Activated gamma-delta T cell treated with Interleukin-2 at 50 U/mL for 16 hours (primary cell): ENCODE measurements around the gene CDS2.
"Not testable (repeated sequence)": the region's sequence is repeated elsewhere in the genome, so short reads cannot be mapped to it uniquely, and the experiment has no call there.

Source experiments
- DNase-seq: peaks from one replicate; pipeline ENCODE4 v3.0.0-alpha.2; 2020

The CDS2 gene

DNA sequence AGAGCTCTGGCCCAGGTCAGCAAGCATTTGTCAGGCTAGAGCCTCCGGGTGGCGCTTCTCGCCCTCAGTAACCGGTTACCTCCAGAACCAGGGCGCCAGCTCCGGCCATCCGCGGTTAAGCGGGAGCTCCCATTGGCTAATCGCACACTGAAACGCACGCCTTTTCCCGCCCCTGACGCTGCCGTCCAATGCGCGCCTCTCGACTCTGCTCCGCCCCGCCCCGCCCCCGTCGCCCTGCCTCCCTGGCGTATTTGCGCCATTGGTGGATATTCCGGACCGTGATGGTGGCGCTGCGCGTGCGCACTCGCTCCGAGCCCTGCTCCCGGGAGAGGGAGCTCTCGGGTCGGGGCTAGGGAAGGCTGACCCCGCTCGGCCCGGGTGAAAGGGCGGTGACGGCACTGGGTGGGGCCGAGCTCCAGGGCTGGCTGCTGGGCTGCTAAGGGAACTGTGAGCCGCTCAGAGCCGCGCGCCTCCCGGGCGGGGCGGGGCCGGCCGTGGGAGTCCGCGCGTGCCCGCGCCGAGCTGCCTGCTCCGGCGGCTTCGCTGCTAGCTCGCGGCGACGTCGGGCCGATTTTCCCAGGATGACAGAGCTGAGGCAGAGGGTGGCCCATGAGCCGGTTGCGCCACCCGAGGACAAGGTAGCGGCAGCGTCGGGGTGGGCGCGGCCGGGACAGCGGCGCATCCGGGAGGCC, at the start of gene CDS2:
TSS of gene CDS2 (plus strand) at position 497 of the 692 bp plus-strand sequence. CDS start at position 582, 85 bp downstream.
- peak; percentile 100 for DNase-seq

DNA sequence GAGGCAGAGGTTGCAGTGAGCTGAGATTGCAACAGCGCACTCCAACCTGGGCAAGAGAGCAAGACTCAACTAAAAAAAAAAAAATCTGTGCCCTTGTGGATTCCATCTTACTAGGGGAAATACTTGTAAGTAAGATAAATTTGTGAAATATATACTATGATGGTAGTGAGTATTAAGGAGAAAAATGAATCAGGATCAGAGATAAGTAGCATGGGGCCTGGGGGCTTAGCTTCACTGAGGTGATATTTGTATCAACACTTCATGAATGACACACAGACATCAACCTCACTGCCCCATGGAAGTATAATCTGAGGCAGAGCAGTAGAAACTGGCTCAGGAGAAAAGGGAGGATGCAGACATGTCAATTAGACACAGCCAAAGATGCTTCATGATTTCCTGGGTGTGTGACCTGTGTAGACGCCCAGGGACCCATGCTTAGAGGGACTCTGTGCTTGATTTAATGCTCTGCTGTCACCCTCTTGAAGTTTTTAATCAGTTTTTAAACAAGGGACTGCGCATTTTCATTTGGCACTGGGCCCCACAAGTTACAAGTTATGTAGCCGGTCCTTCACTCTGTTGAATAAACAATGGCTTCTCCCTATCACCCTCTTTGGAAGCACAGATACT, 48.9 kb upstream of the CDS2 start:
- DNase-seq = peak; percentile 7

DNA sequence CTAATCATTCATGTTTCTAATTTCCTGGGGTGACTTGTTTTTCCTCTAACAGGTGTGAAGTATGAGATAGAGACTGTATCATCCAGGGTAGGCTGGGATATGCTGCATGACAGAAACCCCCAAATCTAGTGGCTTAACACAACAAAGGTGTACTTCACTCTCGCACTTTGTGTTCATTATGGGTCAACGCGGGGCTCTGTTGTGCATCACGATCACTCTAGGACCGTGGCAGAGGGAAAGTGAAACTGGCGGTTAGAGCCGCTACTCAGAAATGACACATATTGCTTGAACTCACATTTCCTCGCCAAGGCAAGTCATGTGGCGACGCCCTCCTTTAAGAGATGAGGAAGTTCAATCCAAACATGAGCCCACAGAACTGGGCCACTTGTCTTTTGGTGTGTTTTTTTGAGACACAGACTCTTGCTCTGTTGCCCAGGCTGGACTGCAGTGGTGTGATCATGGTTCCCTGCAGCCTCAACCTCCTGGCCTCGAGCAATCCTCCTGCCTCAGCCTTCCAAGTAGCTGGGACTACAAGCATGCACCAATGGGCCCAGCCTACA, 48.3 kb upstream of the CDS2 start:
- DNase-seq = peak; percentile 70

DNA sequence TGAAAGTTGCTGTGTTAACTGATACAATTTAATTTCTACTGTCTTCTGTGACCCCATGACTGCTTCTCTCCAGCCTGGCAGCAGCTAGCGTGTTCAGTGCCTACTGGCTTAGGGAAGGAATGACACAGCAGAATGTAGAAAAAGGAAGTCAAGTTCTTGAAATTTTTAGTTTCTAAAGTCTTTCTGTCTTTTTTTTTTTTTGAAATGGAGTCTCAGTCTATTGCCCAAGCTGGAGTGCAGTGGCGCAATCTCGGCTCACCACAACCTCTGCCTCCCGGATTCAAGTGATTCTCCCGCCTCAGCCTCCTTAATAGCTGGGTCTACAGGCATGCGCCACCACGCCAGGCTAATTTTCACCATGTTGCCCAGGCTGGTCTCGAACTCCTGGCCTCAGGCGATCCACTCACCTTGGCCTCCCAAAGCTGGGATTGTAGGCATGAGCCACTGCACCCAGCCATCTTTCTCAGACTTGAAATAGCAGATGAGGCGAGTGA, 46.4 kb upstream of the CDS2 start:
- DNase-seq = no peak

DNA sequence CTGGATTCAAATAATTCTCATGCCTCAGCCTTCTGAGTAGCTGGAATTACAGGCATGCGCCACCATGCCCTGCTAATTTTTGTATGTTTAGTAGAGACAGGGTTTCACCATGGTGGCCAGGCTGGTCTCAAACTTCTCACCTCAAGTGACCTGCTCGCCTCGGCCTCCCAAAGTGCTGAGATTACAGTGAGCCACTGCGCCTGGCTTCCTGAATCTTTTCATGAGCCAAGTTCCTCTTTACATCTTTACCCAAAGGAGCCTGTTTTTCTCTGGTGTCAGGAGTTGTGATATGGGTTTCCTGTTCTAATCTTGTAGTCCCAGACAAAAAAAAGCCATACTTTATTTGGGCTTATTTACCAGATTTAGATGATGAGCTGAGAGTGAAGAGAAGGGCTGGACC, 41.4 kb upstream of the CDS2 start:
- no peak for DNase-seq

DNA sequence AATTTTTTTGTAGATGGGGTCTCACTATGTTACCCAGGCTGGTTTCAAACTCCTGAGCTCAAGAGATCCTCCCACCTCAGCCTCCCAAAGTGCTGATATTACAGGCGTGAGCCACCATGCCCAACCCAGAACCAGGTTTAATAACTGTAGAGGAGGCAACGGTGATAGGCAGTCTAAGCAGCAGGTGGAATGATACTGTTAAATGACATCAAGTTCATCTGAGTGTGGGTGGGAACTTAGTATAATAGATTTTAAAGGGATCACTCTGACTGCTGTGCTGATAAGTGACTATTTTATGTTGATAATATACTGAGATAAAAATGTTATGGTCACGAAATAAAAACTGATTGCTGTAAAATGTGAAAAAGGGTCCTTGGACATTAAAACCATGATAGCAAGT, 38.1 kb upstream of the CDS2 start:
- DNase-seq = no peak

DNA sequence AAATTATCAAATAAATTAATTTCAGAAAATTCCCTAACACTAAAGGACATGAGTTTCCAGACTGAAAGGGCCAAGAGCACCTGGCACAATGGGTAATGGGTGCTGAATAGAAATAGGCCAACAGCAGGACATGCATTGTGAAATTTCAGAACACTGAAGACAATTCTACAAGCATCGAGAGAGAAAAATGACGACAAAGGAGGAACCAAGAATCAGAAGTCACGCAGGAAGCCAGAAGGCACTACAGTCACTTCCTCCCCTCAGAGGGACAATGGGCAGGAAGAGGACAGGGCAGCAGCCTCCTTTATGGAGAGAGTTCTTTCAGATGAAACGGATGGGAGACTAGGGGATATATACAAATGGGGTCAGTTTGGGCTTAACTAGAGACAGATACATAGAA, 36.6 kb upstream of the CDS2 start:
- DNase-seq = no peak

DNA sequence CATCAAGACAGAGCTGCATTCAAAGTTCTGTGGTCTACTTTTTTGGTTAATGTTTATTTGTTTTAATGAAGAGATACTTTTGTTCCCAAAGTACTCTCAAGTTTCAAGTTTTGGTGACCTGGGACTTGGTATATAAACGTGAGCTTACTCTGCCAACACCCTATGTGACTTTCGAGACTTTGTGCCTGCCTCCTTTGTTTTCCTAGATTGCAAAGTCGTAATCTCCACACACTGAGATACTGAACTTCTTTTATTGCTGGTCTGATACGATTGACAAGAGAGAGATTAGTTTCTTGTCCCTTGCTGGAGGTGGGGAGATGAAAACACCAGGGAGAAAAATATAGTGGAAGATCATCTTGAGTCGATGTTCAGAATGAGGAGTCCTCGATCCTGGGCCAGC, 34.9 kb upstream of the CDS2 start:
- no peak for DNase-seq

DNA sequence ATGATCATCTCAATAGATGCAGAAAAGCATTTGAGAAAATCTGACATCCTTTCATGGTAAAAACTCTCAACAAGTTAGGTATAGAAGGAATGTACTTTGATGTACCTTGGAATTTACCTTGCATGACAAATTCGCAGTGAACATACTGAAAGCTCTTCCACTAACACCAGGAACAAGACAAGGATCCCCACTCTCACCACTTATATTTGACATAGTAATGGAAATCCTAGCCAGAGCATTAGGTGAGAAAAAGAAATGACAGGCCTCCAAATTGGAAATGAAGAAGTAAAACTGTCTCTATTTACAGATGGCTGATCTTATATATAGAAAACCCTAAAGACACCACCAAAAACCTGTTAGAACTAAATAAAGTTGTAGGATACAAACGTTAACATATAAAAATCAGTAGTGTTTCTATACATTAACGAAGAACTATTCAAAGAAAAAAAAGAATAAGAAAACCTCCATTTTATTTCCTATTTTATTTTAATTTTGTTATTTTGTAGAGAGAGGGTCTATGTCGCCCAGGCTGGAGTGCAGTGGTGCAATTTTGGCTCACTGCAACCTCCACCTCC, 34.0 kb upstream of the CDS2 start:
- DNase-seq = no peak

DNA sequence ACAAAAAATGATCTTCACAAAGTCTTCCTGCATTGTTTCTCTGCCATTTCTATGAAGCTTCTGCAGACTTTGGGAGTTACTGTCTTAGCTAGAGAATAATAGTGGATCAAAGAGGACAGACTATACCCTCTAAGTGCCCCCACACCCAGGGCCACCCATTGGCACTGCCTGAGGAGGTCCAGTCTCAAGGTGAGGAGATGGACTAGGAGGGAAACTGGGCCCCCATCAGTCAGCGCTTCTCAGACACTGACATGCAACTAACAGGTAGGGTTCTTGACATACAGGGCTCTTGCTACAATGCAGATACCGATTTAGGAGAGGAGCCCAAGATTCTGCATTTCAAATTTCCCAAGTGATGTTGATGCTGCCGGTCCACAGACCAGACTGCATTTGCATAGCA, 31.4 kb upstream of the CDS2 start:
- no peak for DNase-seq

DNA sequence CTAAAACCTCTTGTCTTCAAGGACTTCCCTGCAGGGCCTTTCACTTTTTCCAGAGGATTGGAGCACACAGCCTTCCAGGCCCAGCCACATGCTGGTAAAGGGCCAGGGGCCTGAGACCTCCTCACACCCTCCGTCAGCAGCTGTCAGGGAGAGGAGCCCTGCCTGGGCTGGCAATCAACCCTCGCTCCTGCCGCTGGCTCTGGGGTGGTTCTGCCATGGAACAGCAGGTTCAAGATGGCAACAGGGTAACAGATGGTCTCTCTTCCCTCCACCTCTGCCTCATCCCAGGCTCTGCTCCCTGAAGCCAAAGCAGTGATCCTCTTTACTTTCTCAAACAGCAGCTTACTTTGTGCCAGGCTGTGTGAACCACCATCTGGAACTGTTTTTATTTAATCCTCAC, 30.9 kb upstream of the CDS2 start:
- no peak for DNase-seq

DNA sequence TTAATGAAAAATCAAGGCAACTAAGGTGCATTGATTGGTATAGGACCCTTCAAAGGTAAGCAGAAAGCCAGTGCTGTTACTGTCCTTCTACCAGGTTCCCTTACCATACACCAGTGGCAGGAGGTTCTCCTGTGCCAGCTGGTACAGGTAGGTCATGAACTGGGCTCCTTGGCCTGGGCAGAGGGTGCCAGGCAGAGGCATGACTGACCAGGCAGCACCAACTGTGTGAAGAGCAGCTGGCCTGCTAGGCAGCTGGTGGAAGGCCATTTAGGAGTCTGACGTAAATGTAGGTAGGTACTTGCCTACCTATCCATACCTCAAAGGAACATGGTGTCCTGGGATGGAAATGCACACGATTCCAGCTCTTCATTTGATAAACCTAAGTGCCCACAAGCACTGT, 30.3 kb upstream of the CDS2 start:
- DNase-seq = no peak

DNA sequence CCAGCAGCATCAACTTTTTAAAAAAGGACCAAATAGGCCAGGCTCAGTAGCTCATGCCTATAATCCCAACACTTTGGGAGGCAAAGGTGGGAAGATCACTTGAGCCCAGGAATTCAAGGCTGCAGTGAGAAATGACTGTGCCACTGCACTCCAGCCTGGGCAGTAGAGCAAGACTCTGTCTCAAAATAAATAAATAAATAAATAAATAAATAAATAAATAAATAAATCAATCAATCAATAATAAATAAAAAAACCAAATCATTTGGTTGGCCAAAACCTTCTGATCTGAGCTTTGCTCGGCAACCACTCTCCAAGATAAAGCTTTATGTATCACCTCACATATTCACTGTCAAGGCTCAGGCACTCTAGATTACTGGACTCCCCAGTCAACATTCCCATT, 27.8 kb upstream of the CDS2 start:
- DNase-seq = not testable (repeated sequence)

DNA sequence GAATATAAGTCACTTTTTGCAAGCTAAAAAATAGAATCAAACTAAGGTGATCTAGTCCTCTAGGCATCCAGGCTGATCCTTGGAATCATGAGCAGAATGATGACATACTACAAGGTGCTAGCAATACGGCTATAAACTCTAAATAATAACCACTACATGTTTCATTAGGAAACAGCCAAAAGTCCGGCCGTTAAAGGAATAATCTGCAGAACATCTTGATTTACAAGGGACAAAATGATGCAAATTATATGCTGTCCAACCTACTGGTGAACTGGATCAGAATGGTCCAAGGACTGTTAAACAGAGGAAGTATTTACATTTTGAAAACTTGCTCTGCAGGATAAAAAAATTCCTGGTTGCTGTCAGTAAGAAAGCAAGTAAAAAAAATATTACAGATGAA, 26.9 kb upstream of the CDS2 start:
- not testable (repeated sequence) for DNase-seq

DNA sequence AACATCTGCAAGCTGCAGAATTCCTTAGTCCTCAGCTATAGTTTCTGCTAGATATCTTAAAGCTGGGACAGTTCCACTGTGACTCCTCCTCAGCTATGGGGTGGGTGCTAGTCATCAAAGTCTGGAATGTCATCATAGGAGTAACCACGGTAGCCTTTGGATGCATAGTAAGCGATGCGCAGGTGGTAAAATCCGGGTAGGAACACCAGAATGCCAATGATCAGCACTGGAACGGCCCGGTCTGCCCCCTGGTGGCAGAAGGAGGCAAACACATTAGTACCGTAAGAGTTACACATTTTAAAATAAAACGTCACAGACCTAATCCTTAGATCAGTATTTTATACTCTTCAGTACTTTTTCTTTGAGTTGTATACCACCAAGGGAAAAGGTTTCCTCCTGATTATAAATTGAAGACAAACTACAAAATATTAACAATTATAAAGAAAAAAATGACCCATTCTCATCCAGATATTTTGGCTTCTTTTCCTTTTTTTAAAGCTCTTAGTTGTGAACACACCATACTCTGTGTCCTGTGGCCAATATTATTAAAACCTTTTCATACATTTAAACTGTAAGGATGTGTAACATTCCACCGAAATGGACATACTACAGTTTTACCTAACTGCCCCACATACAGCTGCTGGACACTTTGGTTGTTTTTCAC, 26.0 kb upstream of the CDS2 start:
- DNase-seq = peak; percentile 76

DNA sequence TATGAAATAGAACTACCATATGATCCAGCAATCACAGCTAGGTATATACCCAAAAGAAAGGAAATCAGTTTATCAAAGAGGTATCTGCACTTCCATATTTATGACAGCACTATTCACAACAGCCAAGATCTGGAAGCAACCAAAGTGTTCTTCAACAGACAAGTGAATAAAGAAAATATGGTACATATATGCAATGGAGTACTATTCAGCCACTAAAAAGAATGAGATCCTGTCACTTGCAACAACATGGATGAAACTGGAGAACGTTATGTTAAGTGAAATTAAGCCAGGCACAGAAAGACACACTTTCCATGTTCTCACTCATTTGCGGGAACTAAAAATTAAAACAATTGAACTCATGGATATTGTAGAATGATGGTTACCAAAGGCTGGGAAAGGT, 22.3 kb upstream of the CDS2 start:
- no peak for DNase-seq

DNA sequence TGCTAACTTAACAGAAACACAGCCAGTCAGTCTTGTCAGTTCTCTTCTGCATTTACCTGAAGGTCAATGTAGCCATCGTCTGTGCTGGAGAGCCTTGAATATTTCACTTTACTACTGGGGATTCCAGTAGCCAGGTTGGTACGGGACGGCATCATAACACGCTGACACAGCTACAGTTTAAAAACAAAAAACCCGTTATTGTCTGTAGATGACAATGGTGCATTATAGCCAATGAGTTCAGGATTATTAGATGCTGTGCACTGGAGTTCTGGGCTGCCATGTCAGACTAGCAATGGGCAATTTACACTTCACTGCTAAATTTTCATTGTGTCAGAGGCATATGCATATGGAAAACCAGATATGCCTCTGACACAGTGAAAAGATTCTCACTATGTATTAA, 17.5 kb upstream of the CDS2 start:
- no peak for DNase-seq

DNA sequence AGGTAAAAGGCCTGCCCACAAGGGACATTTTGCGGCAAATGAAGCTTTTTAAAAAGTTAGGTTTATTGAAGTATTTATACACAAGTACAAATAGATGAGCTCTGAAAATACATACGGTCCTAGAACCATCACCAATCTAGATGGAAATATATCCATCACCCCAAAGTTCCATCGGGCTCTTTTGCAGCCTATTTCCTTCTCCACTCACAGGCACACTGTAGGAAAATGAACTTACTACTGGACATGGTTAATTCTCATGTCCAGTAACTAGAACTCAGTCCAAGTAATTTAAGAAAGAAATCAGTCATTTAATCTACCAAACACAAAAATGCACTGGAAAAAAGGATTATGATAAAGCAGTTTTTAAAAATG, 13.2 kb upstream of the CDS2 start:
- DNase-seq = no peak

DNA sequence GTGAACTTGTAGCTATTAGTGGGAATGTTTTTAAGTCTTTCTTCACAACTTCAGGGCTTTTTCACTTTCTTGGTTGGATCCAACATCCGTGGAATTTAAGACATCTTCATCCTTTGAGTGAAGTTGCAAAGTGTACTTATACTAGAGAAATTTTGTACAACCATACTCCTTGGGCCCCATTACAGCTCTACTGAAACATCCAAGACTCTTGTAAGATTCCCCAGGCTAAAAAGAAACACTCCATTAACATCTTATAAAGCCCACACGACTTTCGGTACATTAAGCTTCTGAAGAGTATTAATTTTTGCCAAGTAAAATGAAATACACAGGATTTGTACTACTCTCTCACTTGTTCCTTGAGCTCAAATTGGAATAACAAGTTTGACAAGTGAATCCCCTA, 12.4 kb upstream of the CDS2 start:
- no peak for DNase-seq

DNA sequence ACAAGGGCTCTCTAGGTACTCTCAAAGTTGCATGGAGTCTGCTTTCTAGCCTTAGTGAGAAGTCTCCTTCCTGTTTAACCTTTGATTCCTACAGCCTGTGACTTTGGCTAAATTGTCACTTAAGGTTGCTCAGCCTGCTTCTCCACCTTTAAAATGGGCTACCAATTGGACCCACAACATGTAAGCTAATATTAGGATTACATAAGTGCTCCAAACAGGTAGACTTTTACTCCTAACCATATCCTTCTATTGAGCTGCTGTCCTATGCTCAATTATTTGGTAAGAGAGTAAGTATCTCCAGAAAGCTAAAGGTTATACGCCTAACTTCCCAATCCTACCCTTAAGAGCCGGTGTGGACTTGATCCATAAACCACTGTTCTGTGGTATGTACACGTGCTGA, 9.9 kb upstream of the CDS2 start:
- no peak for DNase-seq

DNA sequence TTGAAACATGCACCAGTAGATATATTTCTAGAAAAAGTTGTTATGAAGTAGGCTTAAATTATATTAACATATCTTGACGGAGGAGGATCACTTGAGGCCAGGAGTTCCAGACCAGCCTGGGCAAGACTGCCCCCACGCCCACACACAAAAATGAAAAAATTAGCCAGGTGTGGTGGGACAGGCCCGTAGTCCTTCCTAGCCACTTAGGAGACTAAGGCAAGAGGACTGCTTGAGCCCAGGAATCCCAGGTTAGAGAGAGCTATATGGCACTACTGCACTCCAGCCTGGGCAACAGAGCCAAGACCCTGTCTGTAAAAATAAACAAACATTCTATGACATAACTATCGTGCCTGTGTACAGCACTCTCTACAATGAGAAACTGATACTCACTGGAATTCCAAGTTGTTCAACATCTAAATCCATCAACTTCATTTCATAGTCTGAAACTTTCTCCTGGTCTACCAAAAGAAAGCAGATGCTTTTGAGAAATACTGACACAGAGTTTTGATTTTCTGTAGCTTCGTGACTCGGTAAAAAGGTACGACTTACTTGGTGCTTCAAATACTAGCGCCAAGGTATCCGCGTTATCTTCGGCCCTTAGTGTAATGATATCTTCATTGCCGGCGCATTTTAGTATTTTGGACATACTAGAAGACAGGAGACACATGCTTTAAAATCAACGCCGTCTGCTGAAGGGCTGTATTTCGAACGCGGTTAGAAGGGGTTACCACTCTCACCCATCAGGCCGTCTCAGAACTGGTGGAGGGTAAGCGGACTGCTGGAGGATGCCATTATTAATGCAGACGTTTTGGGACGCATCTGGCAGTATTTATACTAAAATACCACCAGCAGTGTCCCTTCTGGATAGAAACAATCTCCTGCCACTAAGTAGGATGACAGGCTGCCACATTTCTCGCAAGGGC, 8.3 kb upstream of the CDS2 start:
- no peak for DNase-seq

DNA sequence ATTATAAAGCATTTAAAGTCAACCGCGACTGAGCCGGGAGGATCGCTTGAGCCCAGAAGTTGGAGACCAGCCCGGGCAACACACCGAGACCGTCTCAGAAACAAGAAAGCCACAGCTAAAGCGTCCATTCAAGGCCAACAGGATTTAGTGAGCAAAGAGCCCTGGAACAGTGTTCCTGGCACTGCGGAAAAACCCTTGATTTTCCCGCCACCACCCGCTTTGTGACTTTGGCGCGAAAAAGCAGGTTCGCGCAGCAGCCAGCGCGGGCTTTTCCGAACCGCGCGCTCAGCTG, 7.7 kb upstream of the CDS2 start:
- no peak for DNase-seq
